ENCODE data around the gene ZNF230. TPM values are rescaled to one million over a fixed set of nuclear protein-coding genes. Genes with fewer than 3 reads are reported as not detected.

Gene ZNF230
- total RNA-seq, 1 donor from 2014 or later, result 6.5 TPM

GRCh38 chr19:44021221-44021620 is 18.5 kb downstream of the ZNF230 start:
- no peak overlapping the region for H3K4me3 Mint-ChIP-seq
- H3K9me3 Mint-ChIP-seq, result peaks cover 12% of the 10 kb centered on the region
- DNase-seq (ENCODE audit: extremely low spot score, unreplicated experiment), result no peak
- peaks cover 13% of the 10 kb centered on the region for H3K36me3 Mint-ChIP-seq
- H3K4me1 Mint-ChIP-seq (ENCODE audit: unreplicated experiment), result peaks cover 14% of the 10 kb centered on the region
- no peak for TF ChIP-seq CTCF (conservative IDR thresholded peaks at IDR 0.05)
- no peak overlapping the region for H3K27ac Mint-ChIP-seq
- peaks cover 17% of the 10 kb centered on the region for H3K27me3 Mint-ChIP-seq

GRCh38 chr19:44024900-44025216 is 22.1 kb downstream of the ZNF230 start:
- H3K4me1 Mint-ChIP-seq (ENCODE audit: unreplicated experiment), result peaks cover 14% of the 10 kb centered on the region
- peak overlapping the region; percentile 91 for H3K27ac Mint-ChIP-seq
- peak overlapping the region; percentile 98 for H3K4me3 Mint-ChIP-seq
- no peak for TF ChIP-seq CTCF (conservative IDR thresholded peaks at IDR 0.05)
- DNase-seq (ENCODE audit: extremely low spot score, unreplicated experiment), result no peak
- H3K9me3 Mint-ChIP-seq, result peaks cover 19% of the 10 kb centered on the region
- H3K27me3 Mint-ChIP-seq, result peaks cover 13% of the 10 kb centered on the region
- peaks cover 42% of the 10 kb centered on the region for H3K36me3 Mint-ChIP-seq

- Mint-ChIP-seq H3K4me1 (ENCODE audit: unreplicated experiment) (peaks cover 14% of the 10 kb centered on the region), H3K27ac (peak within 1 kb of the TSS; percentile 91), H3K9me3 (peaks cover 16% of the 10 kb centered on the region), H3K27me3 (peaks cover 8% of the 10 kb centered on the region), H3K4me3 (peak within 1 kb of the TSS; percentile 98), H3K36me3 (peaks cover 48% of the 10 kb centered on the region)
- TF ChIP-seq CTCF (conservative IDR thresholded peaks at IDR 0.05), result no peak
- DNase-seq (ENCODE audit: extremely low spot score, unreplicated experiment), result peak; percentile 77
Observed at GRCh38 chr19:44025217-44025936, 22.6 kb downstream of the ZNF230 start, which contains the start of gene ZNF222. ZNF222 (plus strand) TSS chr19:44025379; CDS start chr19:44025437, 58 bp downstream.

- peak overlapping the region; percentile 50 for H3K27ac Mint-ChIP-seq
- peaks cover 3% of the 10 kb centered on the region for H3K27me3 Mint-ChIP-seq
- H3K9me3 Mint-ChIP-seq, result peaks cover 16% of the 10 kb centered on the region
- no peak for DNase-seq (ENCODE audit: extremely low spot score, unreplicated experiment)
- peak overlapping the region; percentile 98 for H3K4me3 Mint-ChIP-seq
- no peak for TF ChIP-seq CTCF (conservative IDR thresholded peaks at IDR 0.05)
- peaks cover 55% of the 10 kb centered on the region for H3K36me3 Mint-ChIP-seq
- H3K4me1 Mint-ChIP-seq (ENCODE audit: unreplicated experiment), result peaks cover 14% of the 10 kb centered on the region
Observed at GRCh38 chr19:44026622-44027021, 23.9 kb downstream of the ZNF230 start.

GRCh38 chr19:44032001-44032610 is 29.3 kb downstream of the ZNF230 start:
- DNase-seq (ENCODE audit: extremely low spot score, unreplicated experiment), result no peak
- TF ChIP-seq CTCF (conservative IDR thresholded peaks at IDR 0.05), result no peak
- Mint-ChIP-seq H3K27me3 (no peaks in the 10 kb centered on the region), H3K36me3 (peaks cover 53% of the 10 kb centered on the region), H3K27ac (no peak overlapping the region), H3K4me3 (no peak overlapping the region), H3K4me1 (ENCODE audit: unreplicated experiment) (no peaks in the 10 kb centered on the region), H3K9me3 (peaks cover 26% of the 10 kb centered on the region)
